GM18870 (cell line): ENCODE measurements around the gene WDFY3.

ENCODE experiments used
- ATAC-seq: cut with Tn5 transposase; IDR thresholded peaks from one replicate; pipeline ENCODE4 v1.9.1; 2021; ENCODE audit warnings: moderate library complexity; ENCODE audit not compliant: unreplicated experiment

WDFY3 gene

DNA sequence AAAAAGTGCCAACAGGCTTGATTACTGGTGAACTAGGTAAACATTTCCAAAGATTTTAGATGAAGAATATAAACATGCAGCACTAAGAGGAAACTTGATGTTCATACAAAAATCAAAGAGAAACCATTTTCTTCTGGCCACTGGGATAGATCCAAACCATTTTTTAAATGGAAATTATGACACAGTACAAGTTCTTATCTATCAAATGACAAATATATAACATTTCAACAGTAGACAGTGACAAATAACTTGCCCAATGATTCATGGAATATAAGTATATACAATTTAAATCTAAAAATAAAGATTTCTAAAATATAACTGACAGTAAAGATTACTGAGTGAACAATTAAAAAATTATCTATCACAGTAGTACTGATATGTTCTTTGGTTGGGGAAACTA lies 232.5 kb downstream of the WDFY3 start:
- ATAC-seq = no peak

DNA sequence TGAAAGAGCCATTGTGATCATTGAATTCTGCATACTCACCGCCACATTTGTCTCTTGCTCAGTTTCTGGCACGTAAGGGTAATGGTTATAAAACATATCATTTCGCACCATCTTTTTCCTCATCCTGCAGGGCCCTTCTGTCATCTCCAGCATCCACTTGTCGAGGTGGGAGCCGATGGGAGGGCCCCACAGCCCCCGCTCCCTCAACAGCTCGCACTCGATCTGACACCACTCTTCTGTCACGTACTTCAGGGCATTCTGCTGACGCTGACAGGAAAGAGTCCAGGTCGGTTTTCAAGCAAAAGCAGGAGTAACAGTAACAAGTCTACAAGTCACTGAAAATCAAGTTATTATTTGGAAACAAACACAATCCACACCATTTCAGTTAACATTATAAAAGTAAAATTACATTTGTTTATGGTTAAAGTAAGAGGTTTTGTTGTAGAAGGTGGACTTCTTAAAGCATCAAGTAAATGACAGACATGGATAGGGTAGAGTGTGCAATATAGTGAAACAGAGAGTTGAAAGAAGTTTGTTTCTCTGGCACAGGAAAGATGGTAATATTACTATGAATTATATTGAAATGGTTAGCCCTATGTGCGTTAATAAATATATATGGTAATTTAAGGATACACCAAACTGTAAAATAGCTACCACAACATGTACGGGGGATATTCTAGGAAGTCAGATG lies 233.0 kb downstream of the WDFY3 start:
- no peak for ATAC-seq

DNA sequence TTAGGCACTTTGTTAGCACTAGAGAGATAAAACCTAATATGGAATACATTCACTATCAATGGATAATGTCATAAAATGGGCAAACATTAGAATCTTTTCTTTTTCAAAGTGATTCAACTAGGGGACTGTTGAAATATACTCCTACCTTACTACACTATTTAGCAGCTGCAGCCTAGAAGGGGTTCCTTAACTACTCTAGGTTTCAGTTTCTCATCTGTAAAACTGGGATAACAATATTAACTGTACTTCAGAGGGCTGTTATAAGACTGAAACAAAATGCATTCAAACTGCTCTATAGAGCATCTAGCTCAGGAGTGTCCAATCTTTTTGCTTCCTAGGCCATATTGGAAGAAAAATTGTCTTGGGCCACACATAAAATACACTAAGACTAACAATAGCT lies 236.1 kb downstream of the WDFY3 start:
- no peak for ATAC-seq

DNA sequence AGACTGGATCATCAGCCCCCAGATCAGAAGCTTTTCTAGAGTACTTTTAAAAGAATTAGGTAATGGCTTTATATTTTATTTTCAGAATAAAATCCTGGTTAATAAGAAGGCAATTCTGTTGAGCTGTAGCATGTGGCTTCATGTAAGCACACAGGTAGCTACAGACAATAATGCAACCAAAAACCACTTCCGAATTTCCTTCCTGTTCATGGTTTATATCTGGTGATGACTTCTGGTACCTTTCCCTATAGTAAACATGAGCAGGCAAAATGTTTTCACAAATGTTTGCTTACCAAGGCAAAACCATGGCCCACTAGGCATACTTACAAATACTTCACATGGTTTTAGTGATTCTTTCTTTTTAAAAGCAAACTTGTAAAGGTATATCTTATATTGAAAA lies 239.0 kb downstream of the WDFY3 start:
- no peak for ATAC-seq

DNA sequence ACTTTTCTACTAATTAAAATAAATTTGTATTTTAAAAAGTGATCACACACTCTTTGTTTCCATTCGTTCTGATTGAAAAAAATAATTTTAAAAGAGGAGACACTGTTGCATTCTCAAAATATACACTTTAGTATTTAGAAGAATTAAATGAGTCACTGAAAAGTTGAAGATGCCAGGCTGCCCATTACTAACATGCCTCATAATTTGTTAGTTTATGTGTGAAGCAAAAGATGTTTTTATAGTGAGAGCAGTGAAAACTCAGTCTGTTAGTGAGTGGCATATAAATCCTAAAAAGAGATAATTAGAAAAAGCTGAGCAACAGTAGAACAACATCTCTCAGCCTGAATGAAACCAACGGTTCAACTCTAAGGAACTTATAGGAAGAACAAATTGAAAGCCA lies 240.1 kb downstream of the WDFY3 start:
- ATAC-seq = no peak

DNA sequence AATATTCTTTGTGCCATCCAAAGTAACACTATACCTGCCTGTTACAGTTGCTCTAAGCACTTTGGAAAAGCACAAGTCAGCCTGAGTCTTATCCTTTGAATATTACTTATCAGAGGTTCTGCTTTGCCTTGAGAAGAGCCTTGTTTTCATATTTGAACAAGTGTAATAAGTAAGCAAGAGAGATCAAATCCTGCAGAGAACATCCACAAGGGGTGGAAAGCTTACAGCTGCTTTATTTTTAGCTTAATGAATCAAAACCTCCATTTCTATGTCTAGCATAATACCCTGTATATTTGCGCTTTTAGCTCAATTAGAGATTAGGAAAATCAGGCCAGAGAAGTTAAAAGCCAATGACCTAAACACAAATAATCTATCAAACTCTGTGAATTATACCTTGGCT lies 243.8 kb downstream of the WDFY3 start:
- no peak for ATAC-seq

DNA sequence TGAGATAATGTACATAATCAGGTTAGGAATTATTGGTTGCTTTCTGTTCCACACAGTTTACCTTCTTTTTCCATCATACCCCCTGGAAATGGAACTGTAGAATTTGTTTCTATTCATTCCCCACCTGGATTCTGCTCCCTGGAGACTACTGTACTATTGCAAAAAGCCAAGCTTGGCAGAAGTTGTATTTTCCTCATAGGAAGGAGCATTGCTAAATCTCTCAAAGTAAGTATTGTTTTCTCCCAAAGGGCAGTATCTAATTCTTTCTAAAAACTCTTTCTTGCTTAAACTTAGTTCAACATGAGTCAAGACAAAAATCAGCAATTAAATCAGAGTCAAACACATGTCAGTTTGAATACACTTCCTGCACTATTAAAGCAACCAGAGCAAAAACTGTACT lies 247.4 kb downstream of the WDFY3 start:
- no peak for ATAC-seq

DNA sequence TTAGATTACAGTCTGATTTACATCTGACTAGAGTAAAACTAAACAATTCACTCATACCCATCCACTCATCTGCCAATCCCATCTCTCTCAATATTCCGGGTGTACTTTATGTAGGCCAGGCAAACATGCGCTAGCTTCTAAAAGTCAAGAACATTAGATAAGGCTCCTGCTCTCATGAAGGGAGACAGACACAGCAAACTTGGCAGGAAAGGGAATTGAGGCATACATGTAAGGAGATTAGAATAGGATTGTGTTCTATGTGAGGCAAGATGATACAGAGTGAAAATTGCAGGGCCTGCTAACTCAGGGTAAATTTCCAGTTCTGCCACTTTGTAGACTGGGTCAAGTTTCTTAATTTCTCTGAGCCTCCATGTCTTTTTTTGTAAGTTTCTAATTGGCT lies 247.8 kb downstream of the WDFY3 start:
- ATAC-seq = no peak

DNA sequence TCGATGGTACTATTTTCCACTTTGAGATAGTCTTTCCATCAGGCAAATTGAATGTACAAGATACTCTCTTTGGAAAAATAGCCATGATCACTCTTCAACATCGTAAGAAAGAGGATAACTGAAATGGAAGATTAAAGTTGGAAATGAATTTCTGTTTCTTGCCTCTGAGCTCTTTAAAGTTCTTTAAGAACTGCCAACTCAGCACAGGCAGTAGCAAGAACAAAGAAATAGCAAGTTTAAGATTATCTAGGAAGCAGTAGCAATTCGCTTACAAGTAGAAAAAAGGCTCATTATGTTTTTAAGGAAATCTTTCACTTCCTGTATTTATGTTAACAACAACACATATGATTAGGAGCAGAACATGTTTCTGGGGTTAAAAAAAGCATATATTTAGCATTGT lies 255.9 kb downstream of the WDFY3 start:
- no peak for ATAC-seq

DNA sequence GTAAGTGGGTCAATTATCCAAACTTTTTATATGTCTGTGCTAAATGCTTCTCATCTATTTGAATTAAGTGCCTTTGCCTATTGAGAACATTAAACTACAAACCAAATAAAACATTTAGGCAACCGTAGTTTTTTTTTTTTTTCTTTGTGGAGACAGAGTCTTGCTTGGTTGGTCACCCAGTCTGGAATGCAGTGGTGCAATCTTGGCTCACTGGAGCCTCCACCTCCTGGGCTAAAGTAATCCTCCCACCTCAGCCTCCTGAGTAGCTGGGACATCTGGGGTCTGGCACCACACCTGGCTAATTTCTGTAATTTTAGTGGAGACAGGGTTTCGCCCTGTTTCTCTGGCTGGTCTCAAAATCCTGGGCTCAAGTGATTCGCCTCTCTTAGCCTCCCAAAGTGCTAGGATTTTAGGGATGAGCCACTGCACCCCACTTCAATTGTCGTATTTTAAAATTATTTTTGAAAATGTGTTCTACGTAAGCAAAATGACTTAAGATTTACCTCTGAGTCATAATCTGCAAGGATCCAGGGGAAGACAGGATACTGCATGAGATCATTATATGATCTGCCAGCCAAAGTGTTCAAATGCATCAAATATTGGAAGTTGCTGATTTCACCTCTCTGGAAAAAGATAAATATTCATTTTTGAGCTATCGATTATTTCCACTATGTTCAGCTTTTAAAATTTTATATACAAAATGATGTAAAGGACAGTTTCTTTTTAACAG lies 257.9 kb downstream of the WDFY3 start:
- no peak for ATAC-seq

DNA sequence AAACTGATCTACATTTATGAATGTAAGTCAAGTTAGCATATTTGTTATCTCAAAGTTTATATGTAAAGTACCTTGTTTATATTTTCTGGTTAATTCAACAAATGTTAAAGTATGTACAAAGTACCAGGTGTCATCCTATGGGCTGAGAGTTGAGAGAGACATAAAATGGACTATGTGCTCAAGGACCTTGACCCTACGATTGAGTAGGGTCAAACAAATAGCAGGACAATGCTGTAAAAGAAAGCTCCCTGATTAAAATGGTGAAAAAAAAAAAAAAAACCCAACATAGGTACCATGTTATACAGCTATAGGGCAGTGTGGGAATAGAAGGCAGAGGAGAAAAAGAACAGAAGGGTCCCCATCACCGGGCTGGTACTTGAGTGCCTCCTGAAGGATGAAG lies 260.2 kb downstream of the WDFY3 start:
- ATAC-seq = no peak

DNA sequence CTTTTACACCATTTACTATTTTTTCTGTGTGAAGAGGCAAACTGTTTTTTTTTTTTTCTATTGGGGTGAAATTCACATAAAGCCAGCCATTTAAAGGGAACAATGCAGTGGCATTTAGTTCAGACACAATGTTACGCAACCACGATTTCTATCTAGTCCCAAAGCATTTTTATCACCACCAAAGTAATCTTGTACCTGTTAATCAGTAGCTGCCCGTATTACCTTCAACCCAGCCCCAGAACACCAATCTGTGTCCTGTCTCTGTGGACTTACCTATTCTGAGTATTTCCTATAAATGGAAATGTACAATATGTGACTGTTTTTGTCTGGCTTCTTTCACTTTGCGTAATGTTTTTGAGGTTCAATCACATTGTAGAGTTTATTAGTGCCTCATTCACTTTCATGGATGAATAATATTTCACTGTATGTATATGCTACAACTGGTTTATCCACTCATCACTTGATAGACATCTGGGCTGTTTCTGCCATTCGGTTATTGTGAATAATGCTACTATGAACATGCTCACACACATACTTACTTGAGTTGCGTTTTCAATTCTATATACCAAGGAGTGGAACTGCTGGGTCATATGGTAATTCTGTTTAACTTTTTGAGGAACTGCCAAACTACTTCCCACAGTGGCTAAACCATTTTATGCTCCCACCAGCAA lies 267.4 kb downstream of the WDFY3 start:
- ATAC-seq = no peak

DNA sequence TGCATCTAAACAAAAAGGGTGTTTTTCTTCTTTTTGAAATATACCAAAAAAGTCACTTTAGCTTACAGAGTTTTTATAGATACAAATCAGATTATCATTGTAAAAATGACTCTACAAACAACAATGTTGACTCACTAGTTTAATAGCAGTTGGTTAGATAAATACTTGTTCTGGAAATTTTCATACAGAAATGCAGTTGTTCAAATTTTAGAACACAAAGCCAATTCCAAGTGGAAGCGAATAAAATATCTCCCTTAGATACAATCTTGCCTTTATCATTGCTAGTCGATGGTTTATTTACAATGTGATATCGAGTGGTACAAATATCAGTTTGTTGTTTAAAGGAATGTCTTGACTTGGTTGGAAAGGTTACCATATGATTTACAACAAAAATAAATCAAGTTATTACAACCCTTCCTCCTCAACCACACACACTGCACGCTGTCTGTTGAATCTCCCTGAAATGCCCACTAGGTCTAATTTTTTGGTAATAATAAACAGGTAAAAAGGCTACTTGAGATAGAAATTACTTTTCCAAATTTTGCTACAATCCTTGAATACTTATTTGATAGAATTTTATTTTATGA lies 268.8 kb downstream of the WDFY3 start:
- ATAC-seq = no peak

DNA sequence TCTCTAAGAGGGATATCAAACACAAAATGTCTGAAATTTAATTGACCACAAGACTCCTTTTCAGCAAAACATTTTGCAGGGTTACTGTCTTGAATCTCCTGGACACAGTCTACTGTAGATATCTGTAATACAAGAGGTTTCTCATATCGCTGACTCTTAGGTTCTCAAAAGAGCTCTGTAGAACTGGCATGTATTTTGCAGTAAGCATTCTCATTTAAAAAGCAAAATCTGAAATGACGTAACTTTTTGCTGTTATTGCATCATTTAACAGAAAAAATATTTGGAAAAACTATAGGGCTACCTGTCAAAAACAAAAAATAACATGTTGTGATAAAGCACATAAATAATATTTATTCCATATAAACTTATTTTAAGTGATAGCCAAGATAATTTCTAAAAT lies 269.3 kb downstream of the WDFY3 start:
- ATAC-seq = no peak

DNA sequence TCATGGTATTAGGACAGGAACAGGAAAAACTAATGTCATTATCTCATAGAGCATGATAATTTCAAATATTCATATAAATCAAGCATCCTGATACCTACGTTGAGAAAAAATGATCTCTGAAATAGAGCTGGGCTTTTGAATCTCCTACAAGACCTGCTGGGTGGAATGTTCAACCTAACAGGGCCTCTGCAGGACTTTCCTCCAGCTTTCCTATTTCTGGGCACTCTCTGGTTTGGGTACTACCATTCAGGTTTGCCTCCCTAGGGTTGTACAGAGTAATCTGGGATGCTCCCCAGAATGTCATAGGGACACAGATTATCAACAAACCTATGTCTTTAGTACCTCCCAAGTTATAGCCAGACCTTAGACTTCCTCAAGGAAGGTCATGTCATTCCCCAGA lies 274.7 kb downstream of the WDFY3 start:
- no peak for ATAC-seq

DNA sequence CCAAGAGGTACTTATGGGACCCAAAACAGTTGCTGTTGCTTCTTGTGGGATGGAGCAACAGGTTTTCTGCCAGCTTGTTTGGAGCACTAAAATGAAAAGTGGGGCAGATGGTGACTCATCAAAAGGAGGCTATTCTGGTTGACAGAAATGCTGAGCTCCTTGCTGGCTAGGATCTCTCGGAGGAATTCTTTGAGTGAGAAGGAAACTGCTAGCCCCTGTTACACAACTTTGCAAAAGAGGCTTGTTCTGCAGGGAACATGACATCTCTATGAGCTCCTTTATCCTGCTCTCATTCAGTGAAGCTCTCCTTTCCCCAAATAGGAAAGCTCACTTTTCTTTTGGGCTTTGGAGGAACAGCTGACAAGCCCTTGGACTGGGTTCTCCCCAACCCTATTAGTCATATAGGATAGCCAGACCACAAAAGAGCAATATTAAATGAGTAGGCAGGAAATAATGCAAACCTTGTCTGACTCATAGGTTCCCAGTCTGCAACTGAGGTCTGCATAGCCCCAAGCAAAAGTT lies 275.3 kb downstream of the WDFY3 start:
- ATAC-seq = no peak

DNA sequence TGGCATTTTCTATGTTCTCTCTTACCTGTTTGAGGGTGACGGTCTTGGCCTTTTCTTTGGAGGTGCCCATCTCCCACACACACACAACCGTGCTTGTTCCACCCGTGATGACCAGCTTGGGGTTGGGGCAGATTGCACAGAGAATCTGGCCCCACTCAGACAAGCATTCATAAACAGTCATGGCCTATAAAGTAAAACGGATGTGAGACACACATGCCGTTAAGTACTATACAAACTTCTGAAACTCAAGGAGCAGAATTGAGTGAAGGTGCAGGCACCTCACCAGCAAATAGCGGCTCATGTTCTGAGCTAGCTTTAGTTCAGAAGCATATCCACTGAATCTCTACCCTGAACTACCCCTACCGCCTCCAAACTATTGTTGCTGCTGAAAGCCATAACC lies 276.0 kb downstream of the WDFY3 start:
- ATAC-seq = no peak

DNA sequence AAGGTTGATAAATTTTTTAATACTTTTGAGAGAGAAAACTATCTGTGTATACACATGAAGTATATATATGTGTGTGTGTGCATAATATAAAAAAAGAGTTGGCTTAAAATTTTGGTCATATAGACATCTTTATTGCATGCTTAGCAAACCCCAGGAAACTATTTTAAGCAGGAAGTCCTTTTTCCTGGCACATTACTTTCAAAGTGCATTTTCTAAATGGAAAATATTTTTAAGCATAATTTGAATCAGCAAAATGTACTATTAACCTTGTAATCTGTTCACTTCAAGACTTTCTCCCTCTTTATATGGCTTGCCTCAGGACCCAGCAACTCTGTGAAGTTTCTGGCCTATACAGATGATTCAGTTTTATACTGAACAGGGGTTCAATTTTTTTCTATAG lies 277.3 kb downstream of the WDFY3 start:
- ATAC-seq = no peak

DNA sequence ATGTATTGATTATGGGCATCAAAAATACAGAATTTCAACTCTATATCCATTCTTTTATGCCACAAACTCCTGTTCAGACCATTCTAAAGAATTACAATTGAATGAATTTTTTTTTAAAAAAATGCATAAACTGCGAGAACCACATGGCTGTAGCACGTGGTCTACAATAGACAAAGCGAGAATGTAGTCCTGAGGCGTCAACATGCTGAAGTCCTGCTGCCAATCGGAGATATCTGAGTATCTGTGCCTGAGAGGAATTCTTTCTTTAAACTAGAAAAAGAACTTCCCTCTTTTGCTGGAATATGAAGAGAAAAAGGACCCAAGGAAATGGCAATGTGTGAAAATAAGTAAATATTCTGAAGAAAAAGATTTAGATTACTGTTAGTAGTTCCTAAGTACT lies 277.9 kb downstream of the WDFY3 start:
- ATAC-seq = no peak

DNA sequence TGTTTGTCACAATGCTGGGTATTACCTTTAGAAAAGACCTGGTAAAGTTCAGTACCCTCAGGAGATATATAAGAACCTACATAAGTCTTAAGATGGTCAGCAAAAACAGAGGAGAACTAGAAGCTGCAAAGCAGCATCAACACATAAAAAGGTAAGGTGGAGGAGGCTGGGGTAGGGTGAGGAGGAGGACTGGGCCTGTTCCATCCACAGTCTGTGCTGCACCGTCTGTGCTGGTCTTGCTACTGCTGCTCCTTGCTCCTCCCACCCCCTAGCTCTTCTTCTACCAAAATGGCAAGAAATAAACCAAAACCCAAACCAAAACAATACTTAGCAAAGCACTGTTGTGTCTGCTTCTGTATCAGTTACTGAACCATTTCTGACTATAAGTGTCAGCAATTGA lies 281.4 kb downstream of the WDFY3 start:
- no peak for ATAC-seq

DNA sequence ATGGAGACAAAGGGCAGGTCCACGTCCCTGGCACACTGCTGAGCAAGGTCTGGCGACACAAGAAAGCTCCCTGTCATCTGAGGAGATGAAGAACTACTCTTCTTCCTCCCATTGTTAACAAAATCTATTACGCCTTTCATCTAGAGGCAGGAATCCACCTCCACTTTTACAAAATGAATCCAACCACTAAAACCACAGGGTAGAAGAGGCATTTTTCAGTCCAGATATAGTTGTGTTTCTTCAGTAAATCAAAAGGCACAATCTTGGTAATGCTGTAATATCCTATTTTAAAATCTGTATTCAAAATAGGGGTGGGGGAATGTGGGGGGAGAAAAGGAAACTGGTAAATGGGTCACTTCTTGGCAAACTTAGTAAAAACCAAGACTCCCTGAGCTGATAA lies 282.1 kb downstream of the WDFY3 start:
- no peak for ATAC-seq
